Measurements from ENCODE around the gene RGS3. TPM values are rescaled to one million over a fixed set of nuclear protein-coding genes. Genes with fewer than 3 reads are reported as not detected.
"Not testable (repeated sequence)": the region's sequence is repeated elsewhere in the genome, so short reads cannot be mapped to it uniquely, and the experiment has no call there.

The RGS3 gene
- total and polyA plus RNA-seq, 5 donors, result 107 to 184 (median 163) TPM

GRCh38 chr9:113634596-113635515 is 171.3 kb downstream of the RGS3 start:
- intact Hi-C loops (cut with DNase I), result no loop called here
- Histone ChIP-seq H3K27ac (ENCODE audit: low read length) (no peak overlapping the region), H3K9me3 (ENCODE audit: control insufficient read depth, low read length) (no peaks in the 10 kb centered on the region), H3K4me1 (ENCODE audit: control insufficient read depth, insufficient read depth, low read length) (peaks cover 3% of the 10 kb centered on the region), H3K4me3 (ENCODE audit: low read length) (no peak overlapping the region), H3K27me3 (ENCODE audit: control insufficient read depth, insufficient read depth) (no peaks in the 10 kb centered on the region)
- WGBS, result 53% methylated on average over 10 of the region's 10 CpGs
- DNase-seq, result no peak
- ATAC-seq, result peak in 1 of 2 donors; percentile 6

GRCh38 chr9:113635586-113635985 is 172.1 kb downstream of the RGS3 start:
- ATAC-seq, result no peak
- intact Hi-C loops (cut with DNase I), result no loop called here
- no peak overlapping the region for H3K27ac ChIP-seq (ENCODE audit: low read length)
- no peak overlapping the region for H3K4me3 ChIP-seq (ENCODE audit: low read length)
- no peak for DNase-seq
- H3K9me3 ChIP-seq (ENCODE audit: control insufficient read depth, low read length), result no peaks in the 10 kb centered on the region
- H3K27me3 ChIP-seq (ENCODE audit: control insufficient read depth, insufficient read depth), result no peaks in the 10 kb centered on the region
- H3K4me1 ChIP-seq (ENCODE audit: control insufficient read depth, insufficient read depth, low read length), result peaks cover 3% of the 10 kb centered on the region
- WGBS, result 87% methylated on average over 5 of the region's 5 CpGs

- ATAC-seq, result peak in 1 of 2 donors; percentile 4
- H3K4me3 ChIP-seq (ENCODE audit: low read length), result no peak overlapping the region
- intact Hi-C loops (cut with DNase I), result no loop called here
- H3K9me3 ChIP-seq (ENCODE audit: control insufficient read depth, low read length), result no peaks in the 10 kb centered on the region
- no peaks in the 10 kb centered on the region for H3K27me3 ChIP-seq (ENCODE audit: control insufficient read depth, insufficient read depth)
- 60% methylated on average over 10 of the region's 10 CpGs for WGBS
- H3K27ac ChIP-seq (ENCODE audit: low read length), result no peak overlapping the region
- peak in 1 of 3 donors; percentile 65 for DNase-seq
- peaks cover 3% of the 10 kb centered on the region for H3K4me1 ChIP-seq (ENCODE audit: control insufficient read depth, insufficient read depth, low read length)
Observed at GRCh38 chr9:113636165-113636564, 172.6 kb downstream of the RGS3 start.

- Histone ChIP-seq H3K27me3 (ENCODE audit: control insufficient read depth, insufficient read depth) (no peaks in the 10 kb centered on the region), H3K27ac (ENCODE audit: low read length) (no peak overlapping the region), H3K4me3 (ENCODE audit: low read length) (no peak overlapping the region), H3K9me3 (ENCODE audit: control insufficient read depth, low read length) (no peaks in the 10 kb centered on the region), H3K4me1 (ENCODE audit: control insufficient read depth, insufficient read depth, low read length) (peaks cover 2% of the 10 kb centered on the region)
- no peak for ATAC-seq
- no peak for DNase-seq
- intact Hi-C loops (cut with DNase I), result no loop called here
- WGBS, result 94% methylated on average over 6 of the region's 6 CpGs
Observed at GRCh38 chr9:113636693-113637092, 173.2 kb downstream of the RGS3 start.

GRCh38 chr9:113638490-113638889 is 175.0 kb downstream of the RGS3 start:
- WGBS, result 89% methylated on average over 7 of the region's 7 CpGs
- no peak for ATAC-seq
- H3K9me3 ChIP-seq (ENCODE audit: control insufficient read depth, low read length), result no peaks in the 10 kb centered on the region
- H3K27ac ChIP-seq (ENCODE audit: low read length), result no peak overlapping the region
- H3K27me3 ChIP-seq (ENCODE audit: control insufficient read depth, insufficient read depth), result no peaks in the 10 kb centered on the region
- no peak overlapping the region for H3K4me3 ChIP-seq (ENCODE audit: low read length)
- intact Hi-C loops (cut with DNase I), result no loop called here
- no peak for DNase-seq
- peaks cover 2% of the 10 kb centered on the region for H3K4me1 ChIP-seq (ENCODE audit: control insufficient read depth, insufficient read depth, low read length)

GRCh38 chr9:113638897-113639296 is 175.4 kb downstream of the RGS3 start:
- Histone ChIP-seq H3K27ac (ENCODE audit: low read length) (no peak overlapping the region), H3K27me3 (ENCODE audit: control insufficient read depth, insufficient read depth) (no peaks in the 10 kb centered on the region), H3K4me1 (ENCODE audit: control insufficient read depth, insufficient read depth, low read length) (peaks cover 2% of the 10 kb centered on the region), H3K9me3 (ENCODE audit: control insufficient read depth, low read length) (no peaks in the 10 kb centered on the region), H3K4me3 (ENCODE audit: low read length) (no peak overlapping the region)
- intact Hi-C loops (cut with DNase I), result no loop called here
- ATAC-seq (no peak), DNase-seq (no peak)
- WGBS, result 90% methylated on average over 4 of the region's 4 CpGs

- H3K9me3 ChIP-seq (ENCODE audit: control insufficient read depth, low read length); H3K27ac ChIP-seq (ENCODE audit: low read length); H3K4me1 ChIP-seq (ENCODE audit: control insufficient read depth, insufficient read depth, low read length); DNase-seq; ATAC-seq; H3K4me3 ChIP-seq (ENCODE audit: low read length); H3K27me3 ChIP-seq (ENCODE audit: control insufficient read depth, insufficient read depth); intact Hi-C loops (cut with DNase I): not testable (repeated sequence)
- 93% methylated on average over 15 of the region's 15 CpGs for WGBS
Observed at GRCh38 chr9:113639411-113639970, 176.0 kb downstream of the RGS3 start.

- Histone ChIP-seq H3K9me3 (ENCODE audit: control insufficient read depth, low read length) (no peaks in the 10 kb centered on the region), H3K4me3 (ENCODE audit: low read length) (no peak overlapping the region), H3K27ac (ENCODE audit: low read length) (no peak overlapping the region), H3K27me3 (ENCODE audit: control insufficient read depth, insufficient read depth) (no peaks in the 10 kb centered on the region), H3K4me1 (ENCODE audit: control insufficient read depth, insufficient read depth, low read length) (peaks cover 2% of the 10 kb centered on the region)
- WGBS, result 78% methylated on average over 6 of the region's 6 CpGs
- DNase-seq (no peak), ATAC-seq (no peak)
- intact Hi-C loops (cut with DNase I), result no loop called here
Observed at GRCh38 chr9:113640418-113640817, 176.9 kb downstream of the RGS3 start.

GRCh38 chr9:113641100-113641885 is 177.8 kb downstream of the RGS3 start:
- 78% methylated on average over 7 of the region's 7 CpGs for WGBS
- no peak for DNase-seq
- no peak for ATAC-seq
- H3K9me3 ChIP-seq (ENCODE audit: control insufficient read depth, low read length), result no peaks in the 10 kb centered on the region
- H3K27ac ChIP-seq (ENCODE audit: low read length), result no peak overlapping the region
- intact Hi-C loops (cut with DNase I), result no loop called here
- H3K4me3 ChIP-seq (ENCODE audit: low read length), result no peak overlapping the region
- no peaks in the 10 kb centered on the region for H3K27me3 ChIP-seq (ENCODE audit: control insufficient read depth, insufficient read depth)
- no peaks in the 10 kb centered on the region for H3K4me1 ChIP-seq (ENCODE audit: control insufficient read depth, insufficient read depth, low read length)

GRCh38 chr9:113644321-113644720 is 180.8 kb downstream of the RGS3 start:
- Histone ChIP-seq H3K27me3 (ENCODE audit: control insufficient read depth, insufficient read depth) (no peaks in the 10 kb centered on the region), H3K4me1 (ENCODE audit: control insufficient read depth, insufficient read depth, low read length) (peaks cover 5% of the 10 kb centered on the region), H3K9me3 (ENCODE audit: control insufficient read depth, low read length) (no peaks in the 10 kb centered on the region), H3K27ac (ENCODE audit: low read length) (no peak overlapping the region), H3K4me3 (ENCODE audit: low read length) (no peak overlapping the region)
- WGBS, result 86% methylated on average over 2 of the region's 2 CpGs
- DNase-seq, result no peak
- intact Hi-C loops (cut with DNase I), result no loop called here
- no peak for ATAC-seq
